RWPE2 (cell line): ENCODE measurements around the gene MAP4K4.

Experiments used
- ATAC-seq: fragments of 200-7000 bp; cut with Tn5 transposase; 3 replicates; pipeline ENCODE4 v1.9.1; 2021; ENCODE audit warnings: low read depth
- DNase-seq: peaks from one replicate; pipeline ENCODE4 v3.0.0-alpha.2; 2020; ENCODE audit warnings: low spot score
- H3K27ac ChIP-seq: fragments of 450-650 bp; 2 replicates; pipeline ENCODE4 v1.5.1; 2017; ENCODE audit warnings: mild to moderate bottlenecking; ENCODE audit not compliant: poor library complexity, severe bottlenecking
- H3K27me3 ChIP-seq: fragments of 250-450 bp; sonication (Bioruptor Pico); 2 replicates; pipeline ENCODE4 v1.5.1; 2021; ENCODE audit warnings: mild to moderate bottlenecking, moderate library complexity; ENCODE audit not compliant: insufficient read depth, poor library complexity, severe bottlenecking
- H3K36me3 ChIP-seq: fragments of 250-450 bp; sonication (Bioruptor Pico); 2 replicates; pipeline ENCODE4 v1.5.1; 2020; ENCODE audit warnings: low read depth, mild to moderate bottlenecking, moderate library complexity
- H3K4me1 ChIP-seq: fragments of 250-450 bp; sonication (Bioruptor Pico); 2 replicates; pipeline ENCODE4 v1.5.1; 2021; ENCODE audit warnings: mild to moderate bottlenecking, moderate library complexity; ENCODE audit not compliant: insufficient read depth, poor library complexity, severe bottlenecking
- H3K4me3 ChIP-seq: fragments of 250-450 bp; sonication (Bioruptor Pico); 2 replicates; pipeline ENCODE4 v1.5.1; 2021; ENCODE audit warnings: mild to moderate bottlenecking, moderate library complexity; ENCODE audit not compliant: severe bottlenecking
- H3K9me3 ChIP-seq: fragments of 250-450 bp; sonication (Bioruptor Pico); 2 replicates; pipeline ENCODE4 v1.5.1; 2021; ENCODE audit warnings: mild to moderate bottlenecking, moderate library complexity; ENCODE audit not compliant: severe bottlenecking
- CTCF ChIP-seq: fragments of 450-650 bp; IDR thresholded peaks from one replicate; pipeline ENCODE4 v1.5.1; 2017; ENCODE audit warnings: mild to moderate bottlenecking, moderate library complexity; ENCODE audit not compliant: poor library complexity, severe bottlenecking

Gene MAP4K4

GRCh38 chr2:101848769-101849410 is 151.4 kb downstream of the MAP4K4 start:
- no peak for DNase-seq
- TF ChIP-seq CTCF = no peak
- Histone ChIP-seq H3K4me3 (no peak overlapping the region), H3K27me3 (no peaks in the 10 kb centered on the region), H3K27ac (peak overlapping the region; percentile 49), H3K4me1 (peaks cover 18% of the 10 kb centered on the region), H3K9me3 (no peaks in the 10 kb centered on the region), H3K36me3 (peaks cover 82% of the 10 kb centered on the region)
- ATAC-seq = no peak

GRCh38 chr2:101850450-101850849 is 152.9 kb downstream of the MAP4K4 start:
- no peak for DNase-seq
- H3K27me3 ChIP-seq = no peaks in the 10 kb centered on the region
- H3K4me1 ChIP-seq = peaks cover 18% of the 10 kb centered on the region
- no peak overlapping the region for H3K4me3 ChIP-seq
- peak overlapping the region; percentile 49 for H3K27ac ChIP-seq
- H3K36me3 ChIP-seq = peaks cover 82% of the 10 kb centered on the region
- ATAC-seq = peak; percentile 79
- no peak for TF ChIP-seq CTCF
- H3K9me3 ChIP-seq = no peaks in the 10 kb centered on the region

- peaks cover 82% of the 10 kb centered on the region for H3K36me3 ChIP-seq
- no peak overlapping the region for H3K4me3 ChIP-seq
- no peak for DNase-seq
- no peak for ATAC-seq
- H3K27ac ChIP-seq = peak overlapping the region; percentile 49
- H3K27me3 ChIP-seq = no peaks in the 10 kb centered on the region
- H3K4me1 ChIP-seq = peaks cover 18% of the 10 kb centered on the region
- TF ChIP-seq CTCF = no peak
- no peaks in the 10 kb centered on the region for H3K9me3 ChIP-seq
These were observed 153.5 kb downstream of the MAP4K4 start for GRCh38 chr2:101850991-101851390.

- ATAC-seq (no peak), DNase-seq (no peak)
- peaks cover 78% of the 10 kb centered on the region for H3K36me3 ChIP-seq
- H3K4me1 ChIP-seq = peaks cover 32% of the 10 kb centered on the region
- no peak for TF ChIP-seq CTCF
- no peaks in the 10 kb centered on the region for H3K9me3 ChIP-seq
- H3K4me3 ChIP-seq = no peak overlapping the region
- H3K27ac ChIP-seq = no peak overlapping the region
- no peaks in the 10 kb centered on the region for H3K27me3 ChIP-seq
These were observed 155.3 kb downstream of the MAP4K4 start for GRCh38 chr2:101852824-101853223.

GRCh38 chr2:101854877-101855276 is 157.4 kb downstream of the MAP4K4 start:
- DNase-seq (no peak), ATAC-seq (no peak)
- Histone ChIP-seq H3K4me3 (no peak overlapping the region), H3K9me3 (no peaks in the 10 kb centered on the region), H3K36me3 (peaks cover 90% of the 10 kb centered on the region), H3K4me1 (peaks cover 35% of the 10 kb centered on the region), H3K27ac (no peak overlapping the region), H3K27me3 (no peaks in the 10 kb centered on the region)
- no peak for TF ChIP-seq CTCF
